ENCODE measurements around the gene TLX2. TPM values are rescaled to one million over a fixed set of nuclear protein-coding genes. Genes with fewer than 3 reads are reported as not detected.

TLX2 gene
- total RNA-seq, 3 donors from 2014 or later, result not detected

- Mint-ChIP-seq H3K4me1 (ENCODE audit: low read depth) (peaks cover 42% of the 10 kb centered on the region), H3K4me3 (peak overlapping the region; percentile 99), H3K36me3 (ENCODE audit: insufficient read depth) (peaks cover 39% of the 10 kb centered on the region), H3K27me3 (ENCODE audit: low read depth) (no peaks in the 10 kb centered on the region), H3K9me3 (no peaks in the 10 kb centered on the region)
- no peak for DNase-seq
- peak; percentile 29 to 32 for ATAC-seq
Observed at GRCh38 chr2:74530239-74531187, 16.3 kb downstream of the TLX2 start.

GRCh38 chr2:74531666-74532065 lies 17.4 kb downstream of the TLX2 start:
- ATAC-seq (no peak), DNase-seq (no peak)
- Mint-ChIP-seq H3K27me3 (ENCODE audit: low read depth) (no peaks in the 10 kb centered on the region), H3K4me1 (ENCODE audit: low read depth) (peaks cover 38% of the 10 kb centered on the region), H3K36me3 (ENCODE audit: insufficient read depth) (peaks cover 29% of the 10 kb centered on the region), H3K9me3 (no peaks in the 10 kb centered on the region), H3K4me3 (peak overlapping the region; percentile 99)

- peak overlapping the region; percentile 42 for H3K4me3 Mint-ChIP-seq
- no peaks in the 10 kb centered on the region for H3K9me3 Mint-ChIP-seq
- H3K27me3 Mint-ChIP-seq (ENCODE audit: low read depth), result no peaks in the 10 kb centered on the region
- peaks cover 24% of the 10 kb centered on the region for H3K36me3 Mint-ChIP-seq (ENCODE audit: insufficient read depth)
- H3K4me1 Mint-ChIP-seq (ENCODE audit: low read depth), result peaks cover 35% of the 10 kb centered on the region
- ATAC-seq, result no peak
- DNase-seq, result no peak
Observed at GRCh38 chr2:74532222-74532621, 18.0 kb downstream of the TLX2 start.

GRCh38 chr2:74533464-74533863 lies 19.2 kb downstream of the TLX2 start:
- no peak for DNase-seq
- no peaks in the 10 kb centered on the region for H3K9me3 Mint-ChIP-seq
- H3K27me3 Mint-ChIP-seq (ENCODE audit: low read depth), result peaks cover 8% of the 10 kb centered on the region
- peaks cover 12% of the 10 kb centered on the region for H3K36me3 Mint-ChIP-seq (ENCODE audit: insufficient read depth)
- no peak for ATAC-seq
- H3K4me1 Mint-ChIP-seq (ENCODE audit: low read depth), result peaks cover 27% of the 10 kb centered on the region
- no peak overlapping the region for H3K4me3 Mint-ChIP-seq

- no peak overlapping the region for H3K4me3 Mint-ChIP-seq
Observed at GRCh38 chr2:74534411-74534810, 20.2 kb downstream of the TLX2 start.

GRCh38 chr2:74535440-74535965 lies 21.3 kb downstream of the TLX2 start:
- Mint-ChIP-seq H3K27me3 (ENCODE audit: low read depth) (peaks cover 23% of the 10 kb centered on the region), H3K36me3 (ENCODE audit: insufficient read depth) (peaks cover 12% of the 10 kb centered on the region), H3K4me1 (ENCODE audit: low read depth) (peaks cover 18% of the 10 kb centered on the region), H3K4me3 (no peak overlapping the region), H3K9me3 (no peaks in the 10 kb centered on the region)
- no peak for ATAC-seq
- DNase-seq, result no peak

More at GRCh38 chr2:74534411-74534810, 20.2 kb downstream of the TLX2 start:
- Mint-ChIP-seq H3K4me1 (ENCODE audit: low read depth) (peaks cover 18% of the 10 kb centered on the region), H3K27me3 (ENCODE audit: low read depth) (peaks cover 17% of the 10 kb centered on the region), H3K36me3 (ENCODE audit: insufficient read depth) (peaks cover 12% of the 10 kb centered on the region), H3K9me3 (no peaks in the 10 kb centered on the region)
- DNase-seq (no peak), ATAC-seq (no peak)

- H3K4me1 Mint-ChIP-seq (ENCODE audit: low read depth), result peaks cover 9% of the 10 kb centered on the region
- peaks cover 27% of the 10 kb centered on the region for H3K27me3 Mint-ChIP-seq (ENCODE audit: low read depth)
- DNase-seq (no peak), ATAC-seq (no peak)
- no peak overlapping the region for H3K4me3 Mint-ChIP-seq
- peaks cover 8% of the 10 kb centered on the region for H3K36me3 Mint-ChIP-seq (ENCODE audit: insufficient read depth)
- no peaks in the 10 kb centered on the region for H3K9me3 Mint-ChIP-seq
Observed at GRCh38 chr2:74536166-74536950, 22.1 kb downstream of the TLX2 start.

- DNase-seq (no peak), ATAC-seq (no peak)
- Mint-ChIP-seq H3K27me3 (ENCODE audit: low read depth) (peaks cover 29% of the 10 kb centered on the region), H3K4me3 (no peak overlapping the region), H3K4me1 (ENCODE audit: low read depth) (peaks cover 2% of the 10 kb centered on the region), H3K36me3 (ENCODE audit: insufficient read depth) (peaks cover 7% of the 10 kb centered on the region), H3K9me3 (no peaks in the 10 kb centered on the region)
Observed at GRCh38 chr2:74537140-74537539, 22.9 kb downstream of the TLX2 start.

- no peak for DNase-seq
- Mint-ChIP-seq H3K27me3 (ENCODE audit: low read depth) (peaks cover 37% of the 10 kb centered on the region), H3K36me3 (ENCODE audit: insufficient read depth) (no peaks in the 10 kb centered on the region), H3K4me3 (no peak overlapping the region), H3K9me3 (no peaks in the 10 kb centered on the region), H3K4me1 (ENCODE audit: low read depth) (no peaks in the 10 kb centered on the region)
- no peak for ATAC-seq
Observed at GRCh38 chr2:74538881-74539339, 24.7 kb downstream of the TLX2 start.

- Mint-ChIP-seq H3K27me3 (ENCODE audit: low read depth) (peaks cover 37% of the 10 kb centered on the region), H3K9me3 (no peaks in the 10 kb centered on the region), H3K36me3 (ENCODE audit: insufficient read depth) (no peaks in the 10 kb centered on the region), H3K4me1 (ENCODE audit: low read depth) (no peaks in the 10 kb centered on the region), H3K4me3 (no peak overlapping the region)
- ATAC-seq (no peak), DNase-seq (no peak)
Observed at GRCh38 chr2:74540291-74540690, 26.0 kb downstream of the TLX2 start.

GRCh38 chr2:74542978-74543377 lies 28.7 kb downstream of the TLX2 start:
- Mint-ChIP-seq H3K9me3 (no peaks in the 10 kb centered on the region), H3K4me3 (no peak overlapping the region), H3K4me1 (ENCODE audit: low read depth) (no peaks in the 10 kb centered on the region), H3K27me3 (ENCODE audit: low read depth) (peaks cover 43% of the 10 kb centered on the region), H3K36me3 (ENCODE audit: insufficient read depth) (no peaks in the 10 kb centered on the region)
- ATAC-seq (no peak), DNase-seq (no peak)

- Mint-ChIP-seq H3K27me3 (ENCODE audit: low read depth) (peaks cover 40% of the 10 kb centered on the region), H3K9me3 (no peaks in the 10 kb centered on the region), H3K4me1 (ENCODE audit: low read depth) (peaks cover 5% of the 10 kb centered on the region), H3K4me3 (no peak overlapping the region), H3K36me3 (ENCODE audit: insufficient read depth) (no peaks in the 10 kb centered on the region)
- no peak for DNase-seq
- no peak for ATAC-seq
Observed at GRCh38 chr2:74544634-74545033, 30.4 kb downstream of the TLX2 start.

- ATAC-seq (no peak), DNase-seq (no peak)
- H3K4me3 Mint-ChIP-seq, result no peak overlapping the region
- no peaks in the 10 kb centered on the region for H3K9me3 Mint-ChIP-seq
- H3K27me3 Mint-ChIP-seq (ENCODE audit: low read depth), result peaks cover 45% of the 10 kb centered on the region
- no peaks in the 10 kb centered on the region for H3K36me3 Mint-ChIP-seq (ENCODE audit: insufficient read depth)
- H3K4me1 Mint-ChIP-seq (ENCODE audit: low read depth), result peaks cover 5% of the 10 kb centered on the region
Observed at GRCh38 chr2:74546004-74546403, 31.8 kb downstream of the TLX2 start.

GRCh38 chr2:74548285-74548899 lies 34.1 kb downstream of the TLX2 start:
- H3K4me1 Mint-ChIP-seq (ENCODE audit: low read depth), result peaks cover 5% of the 10 kb centered on the region

More at GRCh38 chr2:74548285-74548899, 34.1 kb downstream of the TLX2 start:
- Mint-ChIP-seq H3K9me3 (no peaks in the 10 kb centered on the region), H3K4me3 (peak overlapping the region; percentile 60), H3K36me3 (ENCODE audit: insufficient read depth) (no peaks in the 10 kb centered on the region), H3K27me3 (ENCODE audit: low read depth) (peaks cover 45% of the 10 kb centered on the region)
- DNase-seq (no peak), ATAC-seq (no peak)
